Fibroblast of the aortic adventitia (primary cell): Measurements from ENCODE around the gene DGKZ. TPM values are rescaled to one million over a fixed set of nuclear protein-coding genes. Genes with fewer than 3 reads are reported as not detected.

Experiments used
- DNase-seq: peaks from one replicate; pipeline ENCODE4 v3.0.0-alpha.2; 2010; ENCODE audit warnings: low read depth
- H3K4me3 ChIP-seq: 2 replicates; pipeline ENCODE4 v1.5.1; 2011; ENCODE audit warnings: low read depth, mild to moderate bottlenecking, control low read depth, low read length, moderate library complexity
- CTCF ChIP-seq: IDR thresholded peaks from 2 replicates; pipeline ENCODE4 v1.5.1; 2011; ENCODE audit warnings: mild to moderate bottlenecking, low read length, control low read depth, inconsistent platforms; ENCODE audit not compliant: insufficient read depth
- total RNA-seq: library from RNA; depleted of rRNA; stranded (reverse); fragments of >200 nt; gene quantifications from 2 replicates; pipeline ENCODE4 v1.2.3, GENCODE V29; 2012; ENCODE audit warnings: low replicate concordance

The DGKZ gene
- total RNA-seq, 1 donor, result 37.7 TPM

- H3K4me3 ChIP-seq, result no peak overlapping the region
- DNase-seq, result no peak
- no peak for TF ChIP-seq CTCF
Observed at GRCh38 chr11:46397526-46397925, 50.3 kb downstream of the DGKZ start.

- H3K4me3 ChIP-seq, result no peak overlapping the region
- DNase-seq, result no peak
- no peak for TF ChIP-seq CTCF
Observed at GRCh38 chr11:46402957-46403902, 56.0 kb downstream of the DGKZ start.

GRCh38 chr11:46404476-46405017, 57.3 kb downstream of the DGKZ start:
- DNase-seq, result peak; percentile 27
- no peak overlapping the region for H3K4me3 ChIP-seq
- no peak for TF ChIP-seq CTCF

- no peak for DNase-seq
- TF ChIP-seq CTCF, result no peak
- no peak overlapping the region for H3K4me3 ChIP-seq
Observed at GRCh38 chr11:46407635-46408034, 60.4 kb downstream of the DGKZ start.

- no peak for DNase-seq
- no peak for TF ChIP-seq CTCF
- H3K4me3 ChIP-seq, result no peak overlapping the region
Observed at GRCh38 chr11:46408407-46408986, 61.2 kb downstream of the DGKZ start.

GRCh38 chr11:46410021-46410420, 62.8 kb downstream of the DGKZ start:
- H3K4me3 ChIP-seq, result no peak overlapping the region
- peak; percentile 17 for TF ChIP-seq CTCF
- DNase-seq, result no peak
